ENCODE results near the gene RHBDF1. TPM values are rescaled to one million over a fixed set of nuclear protein-coding genes. Genes with fewer than 3 reads are reported as not detected.

Gene RHBDF1
- total and polyA plus RNA-seq, 9 of the 15 experiments (the other 6 are each of a cell fraction or from before 2014, with no cell fraction given): 1.0 to 8.2 (median 4.2) TPM

DNA sequence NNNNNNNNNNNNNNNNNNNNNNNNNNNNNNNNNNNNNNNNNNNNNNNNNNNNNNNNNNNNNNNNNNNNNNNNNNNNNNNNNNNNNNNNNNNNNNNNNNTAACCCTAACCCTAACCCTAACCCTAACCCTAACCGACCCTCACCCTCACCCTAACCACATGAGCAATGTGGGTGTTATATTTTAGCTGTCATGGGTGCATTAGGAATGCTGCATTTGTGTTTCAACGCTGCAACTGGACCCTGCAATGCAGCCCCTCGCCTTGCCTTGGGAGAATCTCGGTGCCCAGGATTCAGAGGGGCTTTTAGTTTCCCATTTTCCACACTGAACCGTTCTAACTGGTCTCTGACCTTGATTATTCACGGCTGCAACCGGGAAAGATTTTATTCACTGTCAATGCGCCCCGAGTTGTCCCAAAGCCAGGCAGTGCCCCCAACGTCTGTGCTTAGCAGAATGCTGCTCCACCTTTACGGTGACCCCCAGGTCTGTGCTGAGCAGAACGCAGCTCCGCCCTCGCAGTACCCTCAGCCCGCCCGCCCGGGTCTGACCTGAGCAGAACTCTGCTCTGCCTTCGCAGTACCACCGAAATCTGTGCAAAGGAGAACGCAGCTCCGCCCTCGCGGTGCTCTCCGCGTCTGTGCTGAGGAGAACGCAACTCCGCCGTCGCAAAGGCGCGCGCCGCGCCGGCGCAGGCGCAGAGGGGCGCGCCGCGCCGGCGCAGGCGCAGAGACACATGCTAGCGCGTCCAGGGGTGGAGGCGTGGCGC, 62.3 kb downstream of the RHBDF1 start:
- in situ Hi-C loops (cut with MboI): no loop called here
- CTCF ChIA-PET (ENCODE audit: low intra/inter-chr PET ratio): no interaction called here
- no peak overlapping the region for H3K9ac ChIP-seq (ENCODE audit: insufficient read depth in 1 of 2, low read depth in 2 of 2, low read length in 2 of 2)
- TF ChIP-seq KLF6 (CRISPR knock-in tag; IDR thresholded peaks at IDR 0.05; ENCODE audit: borderline replicate concordance) (no peak), ETV6 (IDR thresholded peaks at IDR 0.05; ENCODE audit: borderline replicate concordance in 1 of 2, low read depth in 2 of 2, low read length in 1 of 2) (no peak), ETV6 (CRISPR knock-in tag; IDR thresholded peaks at IDR 0.05; ENCODE audit: borderline replicate concordance) (no peak), ADNP (tag; IDR thresholded peaks at IDR 0.05) (no peak), GABPB2 (CRISPR knock-in tag; conservative IDR thresholded peaks at IDR 0.05) (no peak), MAFK (IDR thresholded peaks at IDR 0.05; ENCODE audit: low read length) (no peak)
- TF ChIP-seq, protein P1, sequence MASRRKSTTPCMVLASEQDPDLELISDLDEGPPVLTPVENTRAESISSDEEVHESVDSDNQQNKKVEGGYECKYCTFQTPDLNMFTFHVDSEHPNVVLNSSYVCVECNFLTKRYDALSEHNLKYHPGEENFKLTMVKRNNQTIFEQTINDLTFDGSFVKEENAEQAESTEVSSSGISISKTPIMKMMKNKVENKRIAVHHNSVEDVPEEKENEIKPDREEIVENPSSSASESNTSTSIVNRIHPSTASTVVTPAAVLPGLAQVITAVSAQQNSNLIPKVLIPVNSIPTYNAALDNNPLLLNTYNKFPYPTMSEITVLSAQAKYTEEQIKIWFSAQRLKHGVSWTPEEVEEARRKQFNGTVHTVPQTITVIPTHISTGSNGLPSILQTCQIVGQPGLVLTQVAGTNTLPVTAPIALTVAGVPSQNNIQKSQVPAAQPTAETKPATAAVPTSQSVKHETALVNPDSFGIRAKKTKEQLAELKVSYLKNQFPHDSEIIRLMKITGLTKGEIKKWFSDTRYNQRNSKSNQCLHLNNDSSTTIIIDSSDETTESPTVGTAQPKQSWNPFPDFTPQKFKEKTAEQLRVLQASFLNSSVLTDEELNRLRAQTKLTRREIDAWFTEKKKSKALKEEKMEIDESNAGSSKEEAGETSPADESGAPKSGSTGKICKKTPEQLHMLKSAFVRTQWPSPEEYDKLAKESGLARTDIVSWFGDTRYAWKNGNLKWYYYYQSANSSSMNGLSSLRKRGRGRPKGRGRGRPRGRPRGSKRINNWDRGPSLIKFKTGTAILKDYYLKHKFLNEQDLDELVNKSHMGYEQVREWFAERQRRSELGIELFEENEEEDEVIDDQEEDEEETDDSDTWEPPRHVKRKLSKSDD (conservative IDR thresholded peaks at IDR 0.05; ENCODE audit: low read length): no peak
- TF ChIP-seq, protein P2, sequence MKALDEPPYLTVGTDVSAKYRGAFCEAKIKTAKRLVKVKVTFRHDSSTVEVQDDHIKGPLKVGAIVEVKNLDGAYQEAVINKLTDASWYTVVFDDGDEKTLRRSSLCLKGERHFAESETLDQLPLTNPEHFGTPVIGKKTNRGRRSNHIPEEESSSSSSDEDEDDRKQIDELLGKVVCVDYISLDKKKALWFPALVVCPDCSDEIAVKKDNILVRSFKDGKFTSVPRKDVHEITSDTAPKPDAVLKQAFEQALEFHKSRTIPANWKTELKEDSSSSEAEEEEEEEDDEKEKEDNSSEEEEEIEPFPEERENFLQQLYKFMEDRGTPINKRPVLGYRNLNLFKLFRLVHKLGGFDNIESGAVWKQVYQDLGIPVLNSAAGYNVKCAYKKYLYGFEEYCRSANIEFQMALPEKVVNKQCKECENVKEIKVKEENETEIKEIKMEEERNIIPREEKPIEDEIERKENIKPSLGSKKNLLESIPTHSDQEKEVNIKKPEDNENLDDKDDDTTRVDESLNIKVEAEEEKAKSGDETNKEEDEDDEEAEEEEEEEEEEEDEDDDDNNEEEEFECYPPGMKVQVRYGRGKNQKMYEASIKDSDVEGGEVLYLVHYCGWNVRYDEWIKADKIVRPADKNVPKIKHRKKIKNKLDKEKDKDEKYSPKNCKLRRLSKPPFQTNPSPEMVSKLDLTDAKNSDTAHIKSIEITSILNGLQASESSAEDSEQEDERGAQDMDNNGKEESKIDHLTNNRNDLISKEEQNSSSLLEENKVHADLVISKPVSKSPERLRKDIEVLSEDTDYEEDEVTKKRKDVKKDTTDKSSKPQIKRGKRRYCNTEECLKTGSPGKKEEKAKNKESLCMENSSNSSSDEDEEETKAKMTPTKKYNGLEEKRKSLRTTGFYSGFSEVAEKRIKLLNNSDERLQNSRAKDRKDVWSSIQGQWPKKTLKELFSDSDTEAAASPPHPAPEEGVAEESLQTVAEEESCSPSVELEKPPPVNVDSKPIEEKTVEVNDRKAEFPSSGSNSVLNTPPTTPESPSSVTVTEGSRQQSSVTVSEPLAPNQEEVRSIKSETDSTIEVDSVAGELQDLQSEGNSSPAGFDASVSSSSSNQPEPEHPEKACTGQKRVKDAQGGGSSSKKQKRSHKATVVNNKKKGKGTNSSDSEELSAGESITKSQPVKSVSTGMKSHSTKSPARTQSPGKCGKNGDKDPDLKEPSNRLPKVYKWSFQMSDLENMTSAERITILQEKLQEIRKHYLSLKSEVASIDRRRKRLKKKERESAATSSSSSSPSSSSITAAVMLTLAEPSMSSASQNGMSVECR (CRISPR knock-in tag; IDR thresholded peaks at IDR 0.05): no peak
- TF ChIP-seq, protein P3, sequence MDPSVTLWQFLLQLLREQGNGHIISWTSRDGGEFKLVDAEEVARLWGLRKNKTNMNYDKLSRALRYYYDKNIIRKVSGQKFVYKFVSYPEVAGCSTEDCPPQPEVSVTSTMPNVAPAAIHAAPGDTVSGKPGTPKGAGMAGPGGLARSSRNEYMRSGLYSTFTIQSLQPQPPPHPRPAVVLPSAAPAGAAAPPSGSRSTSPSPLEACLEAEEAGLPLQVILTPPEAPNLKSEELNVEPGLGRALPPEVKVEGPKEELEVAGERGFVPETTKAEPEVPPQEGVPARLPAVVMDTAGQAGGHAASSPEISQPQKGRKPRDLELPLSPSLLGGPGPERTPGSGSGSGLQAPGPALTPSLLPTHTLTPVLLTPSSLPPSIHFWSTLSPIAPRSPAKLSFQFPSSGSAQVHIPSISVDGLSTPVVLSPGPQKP (CRISPR knock-in tag; IDR thresholded peaks at IDR 0.05): no peak

More for the DNA sequence above, 62.3 kb downstream of the RHBDF1 start:
- H3K4me2 ChIP-seq (ENCODE audit: insufficient read depth, low read length): no peak overlapping the region
- H3K79me2 ChIP-seq (ENCODE audit: control insufficient read depth, insufficient read depth, low read length): no peaks in the 10 kb centered on the region
- no peaks in the 10 kb centered on the region for H3K4me1 ChIP-seq (replicated peaks in 1 of 2; ENCODE audit: control insufficient read depth in 2 of 2, insufficient read depth in 2 of 2, low read length in 2 of 2)
- no peak for DNase-seq (ENCODE audit: extremely low read depth in 1 of 4, low spot score in 3 of 4)
- no peaks in the 10 kb centered on the region for H3K36me3 ChIP-seq (ENCODE audit: control insufficient read depth, insufficient read depth, low read length)
- H3K27me3 ChIP-seq (ENCODE audit: control insufficient read depth in 2 of 2, insufficient read depth in 2 of 2, low read length in 2 of 2): no peaks in the 10 kb centered on the region
- H2AFZ ChIP-seq (ENCODE audit: low read depth, low read length): no peak overlapping the region
- FAIRE-seq: no peak
- intact Hi-C loops (cut with micrococcal nuclease): no loop called here
- no peaks in the 10 kb centered on the region for H4K20me1 ChIP-seq (replicated peaks; ENCODE audit: control insufficient read depth, insufficient read depth, low read length)
- POLR2A ChIA-PET: no interaction called here
- H3K4me3 ChIP-seq: no peak overlapping the region
- H3K27ac ChIP-seq (ENCODE audit: extremely low read depth, low read depth, low read length): no peak overlapping the region
- ATAC-seq: peak; percentile 88
- H3K9me1 ChIP-seq (ENCODE audit: control insufficient read depth, insufficient read depth, low read length): no peaks in the 10 kb centered on the region
- no TSS peak for BruUV-seq (replicated peaks)
- 37% methylated on average over 8 of the region's 48 CpGs for WGBS (ENCODE audit: insufficient coverage, low coverage, missing lambda C conversion rate)
- no peaks in the 10 kb centered on the region for H3K9me3 ChIP-seq (replicated peaks; ENCODE audit: control insufficient read depth, insufficient read depth, low read depth, low read length)
